LNCaP clone FGC (cell line): ENCODE measurements around the gene RAPGEF3.

ENCODE experiments used
- DNase-seq: peaks from one replicate; pipeline ENCODE4 v3.0.0-alpha.2; 2011; ENCODE audit warnings: low read depth
- H3K4me3 ChIP-seq: 2 replicates; pipeline ENCODE4 v1.5.1; 2011; ENCODE audit warnings: mild to moderate bottlenecking, low read depth, low read length, control low read depth
- TF ChIP-seq, protein P1 (sequence below): IDR thresholded peaks from 2 replicates; pipeline ENCODE4 v1.5.1; 2012; ENCODE audit warnings: mild to moderate bottlenecking; ENCODE audit not compliant: control insufficient read depth, insufficient read depth; ENCODE audit errors: extremely low read depth

RAPGEF3 gene

DNA sequence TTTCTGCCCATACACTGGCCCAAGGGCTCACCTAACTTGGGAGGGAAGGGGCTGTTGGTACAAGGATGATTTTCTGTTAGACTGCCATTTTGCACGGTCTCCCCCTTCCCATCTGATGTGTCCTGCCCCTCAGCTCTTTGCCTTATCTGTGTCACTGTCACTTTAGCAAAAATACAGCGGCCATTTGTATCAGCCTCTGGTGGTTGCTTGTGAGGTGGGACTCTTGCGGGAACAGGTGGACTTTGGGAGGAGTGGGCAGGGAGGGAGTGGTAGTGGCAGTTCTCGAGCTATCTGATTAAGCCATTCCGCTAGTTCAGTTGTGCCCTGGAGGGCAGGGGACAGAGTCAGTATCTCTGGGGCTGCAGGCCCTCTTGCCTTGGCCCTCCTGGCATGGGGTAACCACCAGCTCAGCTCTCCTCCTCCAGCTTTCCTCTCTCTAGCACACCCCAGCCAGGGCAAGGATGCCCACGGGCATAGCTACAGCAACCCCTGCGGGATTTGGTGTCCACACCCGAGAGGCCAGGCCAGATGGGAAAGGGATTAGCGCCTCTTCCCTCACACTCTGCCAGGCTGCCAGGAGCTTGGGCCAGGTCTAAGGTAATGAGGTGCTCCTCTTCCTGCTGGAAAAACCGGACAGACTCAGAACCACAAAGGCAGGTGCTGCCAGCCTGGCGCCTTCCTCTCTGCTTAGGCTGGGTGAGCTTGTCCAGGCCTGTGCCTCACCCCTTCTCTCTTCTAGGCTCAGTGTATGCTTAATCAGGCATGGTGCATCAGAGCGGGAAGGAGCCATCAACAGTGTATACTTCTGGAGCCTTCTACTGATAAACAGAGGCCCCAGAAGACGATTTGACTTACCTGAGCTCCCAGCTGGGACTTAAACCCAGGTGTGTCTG, 23.0 kb upstream of the RAPGEF3 start:
- TF ChIP-seq, protein P1, sequence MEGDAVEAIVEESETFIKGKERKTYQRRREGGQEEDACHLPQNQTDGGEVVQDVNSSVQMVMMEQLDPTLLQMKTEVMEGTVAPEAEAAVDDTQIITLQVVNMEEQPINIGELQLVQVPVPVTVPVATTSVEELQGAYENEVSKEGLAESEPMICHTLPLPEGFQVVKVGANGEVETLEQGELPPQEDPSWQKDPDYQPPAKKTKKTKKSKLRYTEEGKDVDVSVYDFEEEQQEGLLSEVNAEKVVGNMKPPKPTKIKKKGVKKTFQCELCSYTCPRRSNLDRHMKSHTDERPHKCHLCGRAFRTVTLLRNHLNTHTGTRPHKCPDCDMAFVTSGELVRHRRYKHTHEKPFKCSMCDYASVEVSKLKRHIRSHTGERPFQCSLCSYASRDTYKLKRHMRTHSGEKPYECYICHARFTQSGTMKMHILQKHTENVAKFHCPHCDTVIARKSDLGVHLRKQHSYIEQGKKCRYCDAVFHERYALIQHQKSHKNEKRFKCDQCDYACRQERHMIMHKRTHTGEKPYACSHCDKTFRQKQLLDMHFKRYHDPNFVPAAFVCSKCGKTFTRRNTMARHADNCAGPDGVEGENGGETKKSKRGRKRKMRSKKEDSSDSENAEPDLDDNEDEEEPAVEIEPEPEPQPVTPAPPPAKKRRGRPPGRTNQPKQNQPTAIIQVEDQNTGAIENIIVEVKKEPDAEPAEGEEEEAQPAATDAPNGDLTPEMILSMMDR, result no peak
- DNase-seq, result peak; percentile 47

DNA sequence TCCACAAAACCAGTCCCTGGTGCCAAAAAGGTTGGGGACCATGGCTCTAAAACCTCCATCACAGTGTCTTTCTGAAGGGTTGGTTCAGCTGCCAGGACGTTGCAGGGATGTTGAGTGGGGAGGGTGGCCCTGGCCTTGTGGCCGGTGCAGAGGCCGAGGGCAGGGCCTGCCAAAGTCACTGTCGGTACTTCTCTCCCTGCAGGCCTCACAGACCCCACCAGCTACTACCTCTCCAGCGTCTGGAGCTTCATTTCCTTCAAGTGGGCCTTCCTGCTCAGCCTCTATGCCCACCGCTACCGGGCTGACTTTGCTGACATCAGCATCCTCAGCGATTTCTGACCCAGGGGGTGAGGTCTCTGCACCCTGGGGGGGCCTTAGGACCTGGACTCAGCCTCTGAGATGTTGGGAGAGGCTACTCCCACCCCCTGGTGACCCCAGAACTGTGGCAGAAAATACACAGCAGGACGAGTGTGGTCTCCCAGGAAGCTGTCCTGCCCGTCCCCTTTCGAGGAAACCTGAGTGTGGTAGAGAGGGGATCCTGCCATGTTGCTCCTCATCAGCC, 21.3 kb upstream of the RAPGEF3 start:
- TF ChIP-seq, protein P1, result no peak
- no peak overlapping the region for H3K4me3 ChIP-seq
- DNase-seq, result no peak

More for the DNA sequence above, 23.0 kb upstream of the RAPGEF3 start:
- H3K4me3 ChIP-seq, result no peak overlapping the region

DNA sequence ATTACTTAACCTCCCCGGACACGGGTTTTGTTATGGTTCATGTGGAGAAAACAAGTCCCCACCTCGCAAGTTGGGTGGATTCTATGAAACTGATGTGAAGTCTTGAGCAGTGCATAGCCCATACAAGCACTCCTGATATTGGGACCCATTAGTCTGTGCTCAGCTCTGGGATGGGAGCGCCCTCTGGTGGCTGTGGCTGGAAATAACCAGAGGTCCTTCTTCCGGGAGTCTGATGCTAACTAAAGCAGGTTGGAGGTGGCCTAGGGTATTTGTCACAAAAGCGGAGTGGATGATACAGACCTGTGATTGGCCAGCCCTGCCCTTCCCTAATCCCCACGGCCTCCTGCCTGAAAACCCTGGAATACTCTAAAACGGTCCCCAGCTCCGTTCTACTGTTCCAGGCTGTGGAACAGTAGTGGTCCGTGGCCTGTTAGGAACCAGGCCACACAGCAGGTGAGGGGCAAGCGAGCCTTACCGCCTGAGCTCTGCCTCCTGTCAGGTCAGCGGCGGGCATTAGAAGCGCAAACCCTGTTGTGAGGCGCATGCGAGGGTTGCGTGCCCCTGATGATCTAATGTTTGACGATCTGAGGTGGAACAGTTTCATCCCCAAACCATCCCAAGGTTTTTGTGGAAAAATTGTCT, 20.7 kb upstream of the RAPGEF3 start:
- H3K4me3 ChIP-seq, result no peak overlapping the region
- TF ChIP-seq, protein P1, result peak; percentile 94
- peak; percentile 36 for DNase-seq

DNA sequence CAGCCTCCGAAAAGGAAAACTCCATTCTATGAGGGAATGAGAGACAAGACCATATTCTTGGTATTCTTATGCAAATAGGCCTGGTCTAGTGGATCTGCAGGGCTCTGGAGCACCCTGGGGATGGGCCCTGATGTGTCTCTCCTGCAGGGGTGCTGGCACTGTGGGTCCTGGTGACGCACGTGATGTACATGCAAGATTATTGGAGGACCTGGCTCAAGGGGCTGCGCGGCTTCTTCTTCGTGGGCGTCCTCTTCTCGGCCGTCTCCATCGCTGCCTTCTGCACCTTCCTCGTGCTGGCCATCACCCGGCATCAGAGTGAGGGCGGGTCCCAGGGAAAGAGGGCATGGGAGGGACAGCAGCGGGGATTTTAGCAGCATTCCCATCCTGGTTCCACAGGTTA, 20.2 kb upstream of the RAPGEF3 start:
- H3K4me3 ChIP-seq, result no peak overlapping the region
- TF ChIP-seq, protein P1, result no peak

DNA sequence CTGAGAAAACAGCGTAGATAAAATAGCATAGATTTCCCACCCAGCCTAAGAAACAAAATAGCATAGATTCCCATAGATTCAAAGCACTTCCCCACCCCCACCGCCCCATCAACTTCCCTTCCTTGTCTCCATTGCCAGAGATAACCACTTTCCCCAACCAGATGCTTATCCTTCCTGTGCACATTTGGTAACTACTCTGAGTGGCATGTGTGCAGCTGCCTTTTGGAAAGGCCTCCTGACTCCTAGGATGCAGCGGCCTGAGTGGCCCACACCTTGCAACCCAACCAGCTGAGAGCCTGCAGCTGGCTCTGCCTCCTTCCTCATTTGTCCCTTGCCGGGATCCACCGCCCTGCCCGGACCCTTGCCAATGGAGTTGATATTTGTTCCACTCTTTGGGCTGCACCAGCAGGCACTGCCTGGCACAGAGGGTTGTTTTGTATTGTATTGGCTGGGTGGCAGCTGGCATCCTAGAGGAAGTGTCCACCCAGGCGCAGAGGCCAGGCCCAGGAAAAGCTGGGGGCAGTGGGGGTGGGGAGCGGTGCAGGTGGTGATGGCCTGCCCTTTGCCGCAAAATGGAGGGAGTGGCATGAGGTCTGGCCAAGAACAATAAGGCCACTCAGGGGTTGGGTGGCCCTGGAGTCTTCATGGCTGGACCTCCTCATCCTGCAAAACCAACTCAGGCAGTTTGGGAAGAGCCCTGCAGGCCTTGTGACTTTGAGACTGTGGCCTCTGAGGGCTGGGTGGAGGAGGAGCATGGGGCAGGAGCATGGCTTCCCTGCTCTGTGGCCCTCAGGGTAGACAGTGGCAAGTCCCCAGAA, 19.3 kb upstream of the RAPGEF3 start:
- no peak for DNase-seq
- TF ChIP-seq, protein P1, result no peak
- no peak overlapping the region for H3K4me3 ChIP-seq

More for the DNA sequence above, 20.2 kb upstream of the RAPGEF3 start:
- no peak for DNase-seq

DNA sequence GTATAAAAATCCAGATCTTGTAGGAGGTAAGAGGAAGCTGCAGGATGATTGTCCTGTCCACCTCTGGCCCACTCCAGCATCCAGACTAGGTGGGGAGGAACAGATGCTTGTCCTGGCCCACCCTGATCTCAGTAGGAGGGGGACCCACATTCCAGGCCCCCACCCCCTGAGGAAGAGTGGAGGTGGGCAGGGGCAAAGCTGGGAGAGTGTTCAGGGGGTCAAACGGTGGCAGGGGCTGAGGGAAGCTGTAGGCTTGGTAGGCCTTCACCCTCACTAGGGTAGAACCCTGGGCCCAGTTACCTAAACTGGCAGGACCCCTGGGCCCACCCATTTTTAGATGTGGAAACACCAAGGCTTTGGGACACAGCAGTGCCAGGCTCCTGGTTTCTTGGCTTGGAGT, 18.5 kb upstream of the RAPGEF3 start:
- DNase-seq, result no peak
- TF ChIP-seq, protein P1, result no peak
- H3K4me3 ChIP-seq, result no peak overlapping the region
